Measurements from ENCODE around the gene NFIB. TPM values are rescaled to one million over a fixed set of nuclear protein-coding genes. Genes with fewer than 3 reads are reported as not detected.

Gene NFIB
- total and polyA plus RNA-seq, 2 of the 13 experiments (the other 11 are each of a cell fraction or from before 2014, with no cell fraction given), result 0.98 to 4.6 TPM

- Histone ChIP-seq H3K27ac (ENCODE audit: extremely low read length, insufficient read depth, low read length) (no peak overlapping the region), H4K20me1 (ENCODE audit: insufficient read depth, low read length) (no peaks in the 10 kb centered on the region), H3K4me1 (ENCODE audit: insufficient read depth, low read length) (no peaks in the 10 kb centered on the region), H3K36me3 (replicated peaks in 1 of 2; ENCODE audit: control insufficient read depth in 1 of 2, insufficient read depth in 2 of 2, low read length in 2 of 2) (no peaks in the 10 kb centered on the region), H3K79me2 (ENCODE audit: insufficient read depth, low read length) (no peaks in the 10 kb centered on the region), H3K4me3 (replicated peaks in 1 of 3; ENCODE audit: insufficient read depth in 1 of 3, low read depth in 2 of 3, low read length in 3 of 3) (no peak overlapping the region), H3K27me3 (ENCODE audit: control insufficient read depth in 1 of 2, insufficient read depth in 2 of 2, low read length in 2 of 2) (no peaks in the 10 kb centered on the region), H3K9me3 (ENCODE audit: low read length) (no peaks in the 10 kb centered on the region), H3K9ac (ENCODE audit: insufficient read depth, low read depth, low read length) (no peak overlapping the region), H2AFZ (ENCODE audit: low read length) (no peak overlapping the region), H3K4me2 (ENCODE audit: low read depth, low read length) (no peak overlapping the region)
- WGBS (ENCODE audit: low lambda C conversion rate), result 49% methylated on average over 3 of the region's 3 CpGs
- DNase-seq (ENCODE audit: low spot score) (no peak), FAIRE-seq (no peak), ATAC-seq (no peak)
- ChIA-PET CTCF (ENCODE audit: low intra/inter-chr PET ratio, low total read pairs) (no interaction called here), POLR2A (no interaction called here)
- in situ Hi-C loops (cut with HindIII; ENCODE audit: extremely low pct_ligation_motif_present, low pct_unique_long_range_greater_than_20kb), result no loop called here
- intact Hi-C loops (cut with micrococcal nuclease; ENCODE audit: unreplicated experiment), result no loop called here
- BruUV-seq (replicated peaks), result no TSS peak
- TF ChIP-seq ZMYM2 (CRISPR knock-in tag; IDR thresholded peaks at IDR 0.05), result no peak
- no peak for TF ChIP-seq PTBP1 (IDR thresholded peaks at IDR 0.05; ENCODE audit: low read depth, low read length, poor library complexity, severe bottlenecking)
- no peak for TF ChIP-seq HNF1A (IDR thresholded peaks at IDR 0.05; ENCODE audit: low read depth)
- TF ChIP-seq HNF1A (CRISPR knock-in tag; IDR thresholded peaks at IDR 0.05; ENCODE audit: borderline replicate concordance), result no peak
- TF ChIP-seq, protein P1, sequence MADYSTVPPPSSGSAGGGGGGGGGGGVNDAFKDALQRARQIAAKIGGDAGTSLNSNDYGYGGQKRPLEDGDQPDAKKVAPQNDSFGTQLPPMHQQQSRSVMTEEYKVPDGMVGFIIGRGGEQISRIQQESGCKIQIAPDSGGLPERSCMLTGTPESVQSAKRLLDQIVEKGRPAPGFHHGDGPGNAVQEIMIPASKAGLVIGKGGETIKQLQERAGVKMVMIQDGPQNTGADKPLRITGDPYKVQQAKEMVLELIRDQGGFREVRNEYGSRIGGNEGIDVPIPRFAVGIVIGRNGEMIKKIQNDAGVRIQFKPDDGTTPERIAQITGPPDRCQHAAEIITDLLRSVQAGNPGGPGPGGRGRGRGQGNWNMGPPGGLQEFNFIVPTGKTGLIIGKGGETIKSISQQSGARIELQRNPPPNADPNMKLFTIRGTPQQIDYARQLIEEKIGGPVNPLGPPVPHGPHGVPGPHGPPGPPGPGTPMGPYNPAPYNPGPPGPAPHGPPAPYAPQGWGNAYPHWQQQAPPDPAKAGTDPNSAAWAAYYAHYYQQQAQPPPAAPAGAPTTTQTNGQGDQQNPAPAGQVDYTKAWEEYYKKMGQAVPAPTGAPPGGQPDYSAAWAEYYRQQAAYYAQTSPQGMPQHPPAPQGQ (CRISPR knock-in tag; IDR thresholded peaks at IDR 0.05; ENCODE audit: borderline replicate concordance), result no peak
- no peak for TF ChIP-seq ZBTB44 (CRISPR knock-in tag; IDR thresholded peaks at IDR 0.05)
- no peak for TF ChIP-seq ZNF614 (CRISPR knock-in tag; IDR thresholded peaks at IDR 0.05; ENCODE audit: borderline replicate concordance)
- TF ChIP-seq ATF2 (CRISPR knock-in tag; IDR thresholded peaks at IDR 0.05), result no peak
- no peak for TF ChIP-seq ZNF766 (CRISPR knock-in tag; IDR thresholded peaks at IDR 0.05; ENCODE audit: borderline replicate concordance)
- TF ChIP-seq NR2C2 (CRISPR knock-in tag; IDR thresholded peaks at IDR 0.05; ENCODE audit: borderline replicate concordance), result no peak
- TF ChIP-seq, protein P2, sequence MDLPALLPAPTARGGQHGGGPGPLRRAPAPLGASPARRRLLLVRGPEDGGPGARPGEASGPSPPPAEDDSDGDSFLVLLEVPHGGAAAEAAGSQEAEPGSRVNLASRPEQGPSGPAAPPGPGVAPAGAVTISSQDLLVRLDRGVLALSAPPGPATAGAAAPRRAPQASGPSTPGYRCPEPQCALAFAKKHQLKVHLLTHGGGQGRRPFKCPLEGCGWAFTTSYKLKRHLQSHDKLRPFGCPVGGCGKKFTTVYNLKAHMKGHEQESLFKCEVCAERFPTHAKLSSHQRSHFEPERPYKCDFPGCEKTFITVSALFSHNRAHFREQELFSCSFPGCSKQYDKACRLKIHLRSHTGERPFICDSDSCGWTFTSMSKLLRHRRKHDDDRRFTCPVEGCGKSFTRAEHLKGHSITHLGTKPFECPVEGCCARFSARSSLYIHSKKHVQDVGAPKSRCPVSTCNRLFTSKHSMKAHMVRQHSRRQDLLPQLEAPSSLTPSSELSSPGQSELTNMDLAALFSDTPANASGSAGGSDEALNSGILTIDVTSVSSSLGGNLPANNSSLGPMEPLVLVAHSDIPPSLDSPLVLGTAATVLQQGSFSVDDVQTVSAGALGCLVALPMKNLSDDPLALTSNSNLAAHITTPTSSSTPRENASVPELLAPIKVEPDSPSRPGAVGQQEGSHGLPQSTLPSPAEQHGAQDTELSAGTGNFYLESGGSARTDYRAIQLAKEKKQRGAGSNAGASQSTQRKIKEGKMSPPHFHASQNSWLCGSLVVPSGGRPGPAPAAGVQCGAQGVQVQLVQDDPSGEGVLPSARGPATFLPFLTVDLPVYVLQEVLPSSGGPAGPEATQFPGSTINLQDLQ (CRISPR knock-in tag; IDR thresholded peaks at IDR 0.05), result no peak
These were observed 215.3 kb downstream of the NFIB start for GRCh38 chr9:14098486-14099180.

Measured in HepG2 (cell line).